HG03139 (cell line): ENCODE results near the gene UTP14A.
A peak's percentile ranks its signal among the peaks of the same experiment; 100 is the strongest.
"Not testable (repeated sequence)": the region's sequence is repeated elsewhere in the genome, so short reads cannot be mapped to it uniquely, and the experiment has no call there.

ENCODE experiments used
- ATAC-seq: cut with Tn5 transposase; IDR thresholded peaks from one replicate; pipeline ENCODE4 v1.9.1; 2021; ENCODE audit not compliant: unreplicated experiment

UTP14A gene, protein sequence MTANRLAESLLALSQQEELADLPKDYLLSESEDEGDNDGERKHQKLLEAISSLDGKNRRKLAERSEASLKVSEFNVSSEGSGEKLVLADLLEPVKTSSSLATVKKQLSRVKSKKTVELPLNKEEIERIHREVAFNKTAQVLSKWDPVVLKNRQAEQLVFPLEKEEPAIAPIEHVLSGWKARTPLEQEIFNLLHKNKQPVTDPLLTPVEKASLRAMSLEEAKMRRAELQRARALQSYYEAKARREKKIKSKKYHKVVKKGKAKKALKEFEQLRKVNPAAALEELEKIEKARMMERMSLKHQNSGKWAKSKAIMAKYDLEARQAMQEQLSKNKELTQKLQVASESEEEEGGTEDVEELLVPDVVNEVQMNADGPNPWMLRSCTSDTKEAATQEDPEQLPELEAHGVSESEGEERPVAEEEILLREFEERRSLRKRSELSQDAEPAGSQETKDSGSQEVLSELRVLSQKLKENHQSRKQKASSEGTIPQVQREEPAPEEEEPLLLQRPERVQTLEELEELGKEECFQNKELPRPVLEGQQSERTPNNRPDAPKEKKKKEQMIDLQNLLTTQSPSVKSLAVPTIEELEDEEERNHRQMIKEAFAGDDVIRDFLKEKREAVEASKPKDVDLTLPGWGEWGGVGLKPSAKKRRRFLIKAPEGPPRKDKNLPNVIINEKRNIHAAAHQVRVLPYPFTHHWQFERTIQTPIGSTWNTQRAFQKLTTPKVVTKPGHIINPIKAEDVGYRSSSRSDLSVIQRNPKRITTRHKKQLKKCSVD

DNA sequence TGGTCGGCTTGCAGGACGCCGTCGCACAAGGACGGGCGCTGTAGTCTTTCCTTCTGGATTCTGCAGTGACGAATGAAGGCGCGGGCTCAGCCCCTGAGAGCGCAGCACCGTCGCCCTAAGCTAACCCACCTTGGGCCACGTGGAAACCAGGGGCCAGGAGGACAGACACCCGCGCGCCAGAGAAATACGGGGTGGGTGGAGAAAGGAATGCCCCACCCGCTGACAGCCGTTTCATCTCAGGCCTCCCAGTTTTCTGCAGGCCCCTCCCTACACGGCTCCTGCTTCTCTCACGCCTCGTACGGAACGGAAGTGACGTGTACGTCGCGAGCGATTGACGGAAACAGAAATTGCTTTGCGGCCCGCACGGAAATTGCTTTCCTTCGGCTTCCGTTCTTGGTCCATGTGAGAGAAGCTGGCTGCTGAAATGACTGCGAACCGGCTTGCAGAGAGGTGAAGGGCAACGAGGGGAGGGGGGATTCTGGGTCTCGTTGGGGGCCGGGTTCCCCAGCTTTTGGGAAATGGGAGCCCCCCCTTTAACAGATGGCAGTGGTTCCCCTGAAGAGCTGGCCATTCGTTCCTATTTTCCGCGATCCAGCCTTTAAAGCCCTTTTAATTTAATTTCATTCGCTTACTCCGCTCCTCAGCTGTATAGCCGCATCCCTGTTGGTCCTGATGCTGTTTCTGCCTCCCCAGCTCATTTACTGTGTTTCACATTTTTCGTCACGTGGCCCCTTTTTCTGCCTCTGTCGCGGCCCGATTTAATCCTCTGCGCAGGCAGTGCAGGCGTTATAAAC is at the start of gene UTP14A:
UTP14A (plus strand) TSS at position 378 of the 794 bp plus-strand sequence; CDS start at position 425, 47 bp downstream.
- peak; percentile 96 for ATAC-seq

DNA sequence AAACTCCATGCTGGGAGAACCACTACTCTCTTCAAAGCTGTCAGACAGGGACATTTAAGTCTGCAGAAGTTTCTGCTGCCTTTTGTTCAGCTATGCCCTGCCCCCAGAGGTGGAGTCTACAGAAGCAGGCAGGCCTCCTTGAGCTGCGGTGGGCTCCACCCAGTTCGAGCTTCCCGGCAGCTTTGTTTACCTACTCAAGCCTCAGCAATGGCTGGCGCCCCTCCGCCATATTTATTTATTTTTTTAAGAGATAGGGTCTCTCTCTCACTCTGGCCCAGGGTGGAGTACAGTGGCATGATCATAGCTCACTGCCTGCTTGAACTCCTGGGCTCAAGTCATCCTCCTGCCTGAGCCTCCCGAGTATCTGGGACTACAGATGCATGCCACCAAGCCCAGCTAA is 46.8 kb upstream of the UTP14A start:
- ATAC-seq, result not testable (repeated sequence)

DNA sequence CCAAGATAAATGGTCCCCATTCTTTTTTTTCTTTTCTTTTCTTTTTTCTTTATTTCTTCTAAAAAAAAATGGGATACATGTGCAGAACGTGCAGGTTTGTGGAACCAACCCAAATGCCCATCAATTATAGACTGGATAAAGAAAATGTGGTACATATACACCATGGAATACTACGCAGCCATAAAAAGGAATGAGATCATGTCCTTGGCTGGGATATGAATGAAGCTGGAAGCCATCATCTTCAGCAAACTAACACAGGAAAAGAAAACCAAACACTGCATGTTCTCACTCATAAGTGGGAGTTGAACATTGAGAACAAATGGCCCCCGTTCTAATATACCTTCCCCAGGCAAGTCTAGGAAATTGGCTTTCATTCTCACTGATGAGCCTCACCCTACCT is 39.6 kb upstream of the UTP14A start:
- ATAC-seq, result not testable (repeated sequence)

DNA sequence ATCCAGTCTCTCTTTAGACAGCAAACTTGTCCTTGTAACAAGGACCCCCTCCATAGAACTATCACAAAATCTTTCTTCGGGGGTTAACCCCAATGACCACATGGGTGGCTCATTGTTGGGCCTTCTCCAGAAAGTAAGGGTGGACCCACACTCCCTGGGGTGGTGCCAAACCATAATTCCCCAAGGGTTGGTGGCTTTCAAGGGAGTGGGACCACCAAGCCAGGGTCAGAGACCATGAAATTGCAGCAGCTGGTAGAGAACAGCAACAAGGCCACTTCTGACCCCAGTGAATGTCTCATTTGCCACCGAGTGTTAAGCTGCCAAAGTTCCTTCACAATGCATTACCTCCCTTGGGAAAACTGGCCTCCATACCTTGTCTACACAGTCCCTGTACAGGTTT is 33.4 kb upstream of the UTP14A start:
- no peak for ATAC-seq

DNA sequence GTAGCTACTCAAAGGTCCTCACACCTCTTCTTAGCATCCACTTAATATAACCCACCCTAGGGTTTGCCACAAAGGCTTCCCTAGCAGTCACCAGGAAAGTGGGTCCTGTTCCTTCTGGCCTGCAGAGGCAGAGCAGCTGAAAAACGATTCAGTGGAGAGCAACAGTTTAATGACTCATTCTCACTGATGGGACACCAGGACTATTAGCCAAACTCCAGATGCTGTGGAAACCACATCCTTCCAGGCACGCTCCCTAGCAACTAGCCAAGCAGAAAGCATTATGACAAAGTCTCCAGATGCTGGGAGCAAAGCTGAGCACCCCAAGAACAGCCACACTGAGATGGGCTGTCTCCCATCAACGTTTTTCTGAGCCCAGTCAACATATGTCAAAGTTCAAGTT is 30.3 kb upstream of the UTP14A start:
- no peak for ATAC-seq

DNA sequence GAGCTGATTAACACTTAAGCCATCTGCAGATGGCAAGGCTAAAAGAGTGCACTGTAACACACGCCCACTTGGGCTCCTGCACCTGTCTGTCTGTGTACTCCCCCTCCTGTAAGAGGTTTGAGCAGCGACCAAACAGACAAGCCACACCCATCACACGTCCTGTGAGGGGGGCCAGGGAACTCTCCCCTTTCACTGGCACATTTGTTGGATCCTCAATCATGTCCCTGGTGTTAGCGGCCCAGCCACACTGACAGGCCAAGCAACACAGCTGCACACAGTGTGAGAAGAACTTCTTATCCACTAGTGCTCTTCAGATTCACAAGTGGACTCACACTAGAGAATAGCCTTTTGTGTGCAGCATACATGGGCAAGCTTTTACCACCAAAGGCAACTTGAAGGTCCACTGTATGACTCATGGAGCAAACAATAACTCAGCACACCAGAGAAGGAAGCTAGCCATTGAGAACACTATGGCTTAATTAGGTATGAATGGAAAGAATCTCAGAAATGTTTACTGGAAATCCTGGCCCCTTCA is 29.1 kb upstream of the UTP14A start:
- no peak for ATAC-seq

DNA sequence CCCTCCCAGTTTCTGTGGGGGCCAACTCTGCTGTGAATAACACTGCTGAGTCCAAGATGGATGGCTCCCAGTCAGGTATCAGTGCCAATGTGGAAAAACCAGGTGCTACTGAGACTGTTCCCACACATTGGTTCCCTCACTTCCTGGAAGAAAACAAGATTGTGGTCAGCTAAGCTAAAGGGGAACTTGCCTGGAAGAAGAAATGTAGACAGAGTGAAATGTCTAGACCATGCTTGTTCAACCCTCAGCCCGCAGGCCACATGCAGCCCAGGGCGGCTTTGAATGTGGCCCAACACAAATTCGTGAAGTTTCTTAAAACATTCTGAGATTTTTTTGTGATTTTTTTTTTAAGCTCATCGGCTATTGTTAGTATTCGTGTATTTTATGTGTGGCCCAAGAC is 28.6 kb upstream of the UTP14A start:
- no peak for ATAC-seq

DNA sequence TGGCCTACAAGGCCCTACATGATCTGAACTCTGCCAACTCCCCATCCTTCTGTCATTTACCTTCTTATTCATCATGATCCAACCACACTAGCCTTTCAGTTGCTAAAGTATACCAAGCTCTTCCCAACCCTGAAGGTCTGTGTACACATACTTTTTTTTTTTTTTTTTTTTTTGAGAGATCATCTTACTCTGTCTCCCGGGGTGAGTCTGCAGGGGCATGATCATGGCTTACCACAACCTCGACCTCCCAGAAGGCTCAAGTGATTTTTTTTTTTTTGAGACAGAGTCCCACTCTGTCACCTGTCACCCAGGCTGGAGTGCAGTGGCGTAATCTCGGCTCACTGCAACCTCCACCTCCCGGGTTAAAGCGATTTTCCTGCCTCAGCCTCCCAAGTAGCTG is 5.9 kb upstream of the UTP14A start:
- ATAC-seq, result no peak

DNA sequence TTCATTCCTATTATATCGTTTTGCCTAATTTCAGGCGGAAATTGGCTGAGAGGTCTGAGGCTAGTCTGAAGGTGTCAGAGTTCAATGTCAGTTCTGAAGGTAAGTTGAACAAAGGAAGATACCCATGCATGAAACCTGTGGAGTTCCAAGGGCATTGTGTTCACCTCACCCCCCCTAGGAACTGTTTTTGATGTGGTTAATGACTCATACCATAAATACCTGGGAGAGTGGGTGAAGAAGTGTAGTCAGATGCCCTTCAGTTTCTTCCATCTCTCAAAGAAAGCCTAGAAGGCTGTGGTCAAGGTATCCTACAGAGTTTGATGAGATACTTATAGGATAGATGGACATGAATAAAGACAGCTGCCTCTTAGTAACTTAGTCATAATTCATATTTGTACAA is 2.7 kb downstream of the UTP14A start:
- no peak for ATAC-seq

DNA sequence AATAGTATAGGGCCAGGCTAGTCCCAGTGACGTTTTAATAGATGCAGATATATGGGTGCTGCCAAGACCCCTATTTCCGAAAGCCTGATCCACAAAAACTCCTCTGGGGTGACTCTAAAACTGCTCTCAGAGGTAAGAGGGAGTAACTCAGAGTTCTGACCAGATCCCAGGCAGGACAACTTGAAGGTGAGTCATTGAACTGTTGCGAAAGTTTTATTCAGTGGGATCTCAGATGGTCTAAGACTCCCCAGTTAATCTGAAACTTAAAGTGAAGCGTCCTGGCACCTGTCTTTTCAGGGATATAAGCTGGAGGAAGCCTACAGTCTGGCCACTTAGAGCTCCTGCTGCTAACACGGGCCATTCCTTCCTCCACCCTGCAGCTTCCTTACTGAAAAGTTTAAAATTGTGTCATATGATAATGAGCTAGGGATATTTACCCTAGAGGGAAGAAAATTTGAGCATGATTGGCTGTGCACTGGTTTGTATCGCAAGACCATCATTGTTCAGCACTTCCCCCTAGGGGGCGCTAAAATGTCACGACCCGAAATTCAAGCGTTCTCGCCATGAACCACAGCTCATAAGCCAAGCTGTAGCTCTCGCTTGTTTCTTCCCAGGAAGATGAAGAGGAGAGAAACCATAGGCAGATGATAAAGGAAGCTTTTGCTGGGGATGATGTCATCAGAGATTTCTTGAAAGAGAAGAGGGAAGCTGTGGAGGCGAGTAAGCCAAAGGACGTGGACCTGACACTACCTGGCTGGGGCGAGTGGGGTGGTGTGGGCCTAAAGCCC is 19.5 kb downstream of the UTP14A start:
- no peak for ATAC-seq

DNA sequence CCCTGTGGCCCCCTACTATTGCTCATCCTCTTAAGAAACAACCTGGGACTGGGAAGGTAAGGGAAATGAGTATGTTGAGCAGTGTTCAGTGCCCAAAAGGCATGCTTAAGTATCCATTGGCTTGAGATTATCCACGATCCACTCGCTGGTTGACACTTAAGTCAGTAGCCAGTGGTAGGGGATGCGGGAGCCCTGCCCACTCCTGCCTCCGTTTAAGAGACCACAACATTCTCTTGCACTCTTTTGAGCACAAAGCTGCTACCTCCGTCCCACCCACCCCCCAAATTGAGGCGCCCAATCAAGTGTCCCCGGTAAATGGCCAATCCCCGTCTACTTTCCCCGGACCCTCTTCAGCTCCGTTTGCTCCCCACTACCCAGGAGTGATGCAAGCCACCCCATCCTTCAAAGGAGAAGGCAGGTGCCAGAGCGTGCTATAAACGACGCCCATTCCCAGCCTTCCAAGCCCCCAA is 25.0 kb downstream of the UTP14A start:
- no peak for ATAC-seq

DNA sequence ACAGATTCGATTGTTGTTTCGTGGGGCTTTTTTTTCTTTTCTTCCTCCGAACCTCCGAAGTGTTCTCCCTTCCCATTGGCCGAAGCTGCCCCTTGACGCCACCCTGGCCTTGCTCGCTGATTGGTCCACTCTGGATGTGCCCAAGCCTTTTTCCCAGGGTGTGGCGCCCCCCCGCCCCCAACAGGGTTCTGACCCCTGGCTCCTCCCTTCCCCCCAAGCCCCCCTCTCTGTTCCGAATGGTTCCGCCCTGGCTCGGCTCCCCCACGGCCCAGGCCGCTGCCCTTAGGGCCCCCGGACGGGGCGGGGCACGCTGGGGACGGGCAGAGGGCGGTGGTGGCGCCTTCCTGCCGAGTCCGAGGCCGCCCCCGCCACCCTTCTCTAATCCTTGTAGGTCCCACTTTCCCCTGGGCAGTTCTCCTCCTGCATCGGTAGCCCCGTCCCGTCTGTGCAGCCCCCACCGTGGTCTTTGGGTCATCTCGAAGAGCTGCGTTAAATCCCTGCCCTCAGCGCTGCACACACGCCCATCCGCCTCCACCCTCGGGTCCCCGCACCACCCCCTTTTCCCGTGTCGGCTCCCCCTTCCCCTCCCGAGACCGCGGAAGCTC is 25.5 kb downstream of the UTP14A start:
- peak; percentile 65 for ATAC-seq

DNA sequence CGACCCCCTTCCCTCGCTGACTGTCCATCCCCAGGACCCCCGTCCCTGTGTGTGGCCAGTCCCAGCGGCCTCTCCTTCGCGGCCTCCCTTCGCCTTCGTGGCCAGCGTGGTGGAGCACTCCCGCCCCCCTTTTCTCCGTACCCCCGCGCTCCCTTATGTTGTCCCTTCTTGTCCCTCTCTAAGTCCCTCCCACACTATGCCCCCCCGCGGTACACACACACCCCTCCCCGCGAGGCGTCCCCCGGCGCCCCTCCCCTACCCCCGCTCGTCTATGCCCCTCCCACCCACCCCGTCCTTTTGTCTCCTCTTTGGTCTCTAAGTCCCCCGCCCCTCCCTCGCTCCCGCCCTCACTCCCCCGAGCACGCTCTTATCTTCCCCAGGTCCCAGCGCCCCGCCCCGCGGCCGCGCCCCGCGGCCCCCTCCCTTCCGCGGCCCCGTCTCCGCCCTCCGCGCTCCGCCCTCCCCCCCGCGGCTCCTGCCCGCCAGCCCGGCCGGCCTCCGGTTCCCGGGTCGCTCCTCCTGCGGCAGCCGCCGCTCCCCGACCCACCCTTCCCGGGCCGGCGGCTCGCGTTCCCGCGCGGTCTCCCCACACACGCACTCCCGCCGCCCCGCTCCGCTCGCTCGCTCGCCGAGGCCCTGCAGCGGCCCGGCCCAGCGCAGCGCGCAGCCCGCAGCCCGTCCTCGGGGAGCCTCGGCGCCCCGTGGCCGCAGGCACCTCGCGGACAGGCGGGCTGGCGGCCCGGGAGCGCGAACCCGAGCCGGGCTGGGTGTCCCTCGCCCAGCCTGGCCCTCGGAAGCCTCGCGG is 26.3 kb downstream of the UTP14A start:
- no peak for ATAC-seq

DNA sequence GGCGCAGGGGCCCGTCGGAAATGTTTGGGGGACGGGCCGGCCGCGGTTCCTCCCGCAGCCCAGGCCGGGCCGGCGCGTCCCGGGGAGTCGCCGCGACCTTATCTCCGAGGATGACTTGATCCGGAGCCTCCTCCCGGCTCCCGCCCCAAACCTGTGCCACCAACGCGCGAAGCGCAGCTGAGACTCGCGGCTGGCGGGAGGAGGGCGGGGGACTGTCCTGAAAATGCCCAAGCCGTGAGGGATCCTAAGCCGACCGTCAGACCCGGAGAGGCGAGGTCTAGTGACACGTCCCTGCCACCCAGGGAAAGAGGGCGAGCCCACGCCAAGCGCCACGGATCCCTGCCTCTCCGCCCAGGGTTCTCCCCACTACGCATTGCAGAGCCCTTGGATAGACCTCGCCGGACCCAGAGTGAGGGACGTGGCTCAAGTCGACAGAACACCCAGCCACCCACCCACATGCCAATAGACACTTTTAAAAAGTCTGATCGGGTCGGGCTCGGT is 26.9 kb downstream of the UTP14A start:
- no peak for ATAC-seq

DNA sequence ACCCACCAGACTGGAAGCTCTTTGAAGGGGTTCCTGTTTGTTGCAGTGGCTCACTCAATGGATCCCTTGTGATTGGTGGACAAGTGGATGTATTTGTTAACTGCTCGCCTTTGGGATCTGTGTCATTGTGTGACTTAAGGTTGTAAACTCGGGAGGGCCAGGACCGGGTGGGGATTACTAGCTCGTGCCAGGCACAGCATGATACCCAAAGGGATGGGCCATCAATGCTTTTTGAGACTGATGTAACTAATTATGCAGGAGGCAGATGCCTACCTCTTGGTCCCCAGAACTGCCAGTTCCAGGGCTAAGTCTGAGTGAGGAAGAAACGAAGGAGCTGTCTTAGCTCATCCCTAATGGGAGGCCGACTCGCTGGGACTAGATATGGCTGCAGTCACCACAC is 27.7 kb downstream of the UTP14A start:
- no peak for ATAC-seq

DNA sequence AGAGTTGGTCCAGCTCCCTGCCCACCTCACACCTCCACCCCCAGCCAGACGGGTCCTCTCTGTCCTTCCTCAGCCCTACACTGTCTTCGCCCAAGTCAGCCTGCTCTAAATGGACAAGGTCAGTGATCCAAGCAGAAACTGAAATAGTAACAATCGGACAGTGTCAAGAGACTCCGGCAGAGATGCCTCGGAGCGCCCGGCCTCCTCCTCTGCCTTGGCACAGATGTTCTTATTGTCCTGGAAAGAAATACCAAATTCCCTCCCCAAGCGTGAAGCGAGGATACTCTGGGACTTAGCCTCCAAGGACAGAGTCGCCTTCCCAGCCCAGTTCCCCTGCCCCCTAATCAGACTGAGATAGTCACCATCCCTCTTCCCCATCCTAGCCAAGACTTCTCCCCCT is 28.5 kb downstream of the UTP14A start:
- ATAC-seq, result no peak

DNA sequence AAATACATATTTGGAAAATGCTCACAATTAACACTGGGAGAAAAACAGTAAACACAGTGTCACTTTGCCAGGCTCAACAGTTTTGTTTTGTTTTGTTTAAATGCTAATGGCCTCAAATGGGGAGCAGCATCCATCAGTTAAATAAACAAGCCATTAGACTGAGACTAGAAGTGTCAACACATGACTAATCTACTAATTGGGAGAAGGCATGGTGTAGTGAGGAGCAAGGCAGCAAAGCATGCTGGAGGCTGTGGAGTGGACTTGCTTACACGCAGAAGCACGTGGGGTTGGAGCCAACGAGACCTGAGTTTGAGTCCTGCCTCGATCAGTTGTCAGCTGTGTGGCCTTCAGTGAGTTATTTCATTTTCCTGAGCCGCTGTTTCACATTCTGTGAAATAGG is 29.0 kb downstream of the UTP14A start:
- no peak for ATAC-seq

DNA sequence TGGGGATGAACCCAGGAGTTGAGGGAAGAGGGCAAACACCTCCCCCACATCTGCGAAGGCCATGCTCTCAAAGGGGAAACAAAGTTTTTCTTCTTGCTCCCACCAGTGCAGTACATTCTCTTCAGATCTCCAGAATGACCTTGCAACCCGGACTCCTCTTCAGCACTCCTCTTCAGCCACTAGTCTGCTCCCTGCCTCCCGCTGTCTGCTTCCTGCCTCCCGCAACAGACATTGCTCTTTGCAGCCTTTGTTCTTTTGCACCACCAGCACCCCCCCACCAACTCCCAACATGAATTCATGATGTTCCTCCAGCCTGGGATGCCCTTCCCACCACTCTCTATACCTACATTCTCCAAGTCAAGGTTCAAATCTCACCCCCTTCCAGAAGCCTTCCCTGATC is 32.1 kb downstream of the UTP14A start:
- no peak for ATAC-seq

DNA sequence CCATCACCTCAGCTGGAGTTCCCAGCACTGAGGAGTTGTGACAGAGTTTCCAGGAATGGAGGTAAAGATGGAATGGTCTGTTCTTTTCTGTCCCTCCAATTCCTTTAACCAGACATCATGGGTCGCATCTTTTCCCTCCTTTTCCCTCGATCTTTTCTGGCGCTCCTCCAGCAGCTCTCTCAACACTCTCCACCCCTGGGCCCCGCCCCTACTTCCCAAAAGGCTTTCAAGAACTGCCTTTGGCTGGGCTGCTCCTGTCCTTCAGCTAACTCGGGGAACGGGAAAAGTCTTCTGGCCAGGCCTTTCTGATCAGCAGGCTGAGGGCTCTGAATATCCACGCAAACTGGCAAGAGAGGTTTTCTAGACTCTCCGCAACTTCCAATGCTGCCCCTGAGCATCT is 34.0 kb downstream of the UTP14A start:
- ATAC-seq, result no peak
